H1 (cell line): ENCODE results near the gene NDUFA3. TPM values are rescaled to one million over a fixed set of nuclear protein-coding genes. Genes with fewer than 3 reads are reported as not detected.

Experiments
- CTCF ChIA-PET: fragments of 300-600 bp; sonication (Branson Sonifier 250); formaldehyde crosslinking; loops from one replicate; lab custom pipeline; 2021; ENCODE audit not compliant: partially characterized antibody; lab: Charles Lee
- POLR2A ChIA-PET: fragments of 300-600 bp; sonication (Branson Sonifier 250); formaldehyde crosslinking; loops from one replicate; lab custom pipeline; 2021; ENCODE audit warnings: inconsistent platforms; ENCODE audit not compliant: partially characterized antibody; lab: Charles Lee
- DNase-seq, 2 experiments: peaks; one replicate each; pipeline versions ENCODE4 v3.0.0 to v3.0.0-alpha.2; 2010 to 2022; ENCODE audit warnings: low spot score in 2 of 2, low read depth in 1 of 2, mixed read lengths in 1 of 2
- FAIRE-seq: peaks from 2 replicates; lab custom pipeline; 2011; peaks lifted over from hg19 to GRCh38; lab: Jason Lieb, UNC
- H2AFZ ChIP-seq: 2 replicates; pipeline ENCODE4 v1.8.1; 2012; ENCODE audit warnings: low read length, inconsistent platforms
- H2AK5ac ChIP-seq: 2 replicates; pipeline ENCODE4 v1.6.1; 2013; ENCODE audit warnings: low read depth, low read length
- H2BK120ac ChIP-seq: replicated peaks from 2 replicates; pipeline ENCODE3; 2013; ENCODE audit warnings: low read depth, low read length, inconsistent platforms
- H2BK12ac ChIP-seq: 2 replicates; pipeline ENCODE4 v1.6.1; 2013; ENCODE audit warnings: low read depth, low read length
- H2BK15ac ChIP-seq: 2 replicates; pipeline ENCODE4 v1.6.1; 2013; ENCODE audit warnings: low read length
- H2BK20ac ChIP-seq: 2 replicates; pipeline ENCODE4 v1.6.1; 2013; ENCODE audit warnings: low read length
- H2BK5ac ChIP-seq: 2 replicates; pipeline ENCODE4 v1.6.1; 2013; ENCODE audit warnings: low read depth, low read length
- H3K14ac ChIP-seq: 2 replicates; pipeline ENCODE4 v1.6.1; 2013; ENCODE audit warnings: inconsistent platforms; ENCODE audit not compliant: insufficient read length
- H3K18ac ChIP-seq: 2 replicates; pipeline ENCODE4 v1.6.1; 2013; ENCODE audit warnings: low read length; ENCODE audit errors: extremely low read depth
- H3K23ac ChIP-seq: 2 replicates; pipeline ENCODE4 v1.6.1; 2013; ENCODE audit warnings: inconsistent platforms; ENCODE audit not compliant: insufficient read length
- H3K23me2 ChIP-seq: 2 replicates; pipeline ENCODE4 v1.6.1; 2013; ENCODE audit warnings: low read depth, low read length
- H3K27ac ChIP-seq: 2 replicates; pipeline ENCODE4 v1.6.1; 2011; ENCODE audit warnings: low read depth, low read length, inconsistent platforms
- H3K27me3 ChIP-seq, 4 experiments: replicated peaks in 1 of 4; 1 replicate in 1 of 4; 2 replicates in 3 of 4; pipeline versions ENCODE4 v1.6.1 to v1.8.1; 2011 to 2013; ENCODE audit warnings: low read length in 3 of 4, mild to moderate bottlenecking in 3 of 4, inconsistent platforms in 2 of 4, mixed read lengths in 2 of 4, moderate library complexity in 1 of 4; ENCODE audit not compliant: control insufficient read depth in 3 of 4, insufficient read depth in 3 of 4; ENCODE audit errors: extremely low read depth in 1 of 4
- H3K36me3 ChIP-seq, 4 experiments: 2 replicates each; pipeline versions ENCODE4 v1.6.1 to v1.8.1; 2011 to 2013; ENCODE audit warnings: mild to moderate bottlenecking in 4 of 4, low read length in 3 of 4, moderate library complexity in 2 of 4, control low read depth in 1 of 4, inconsistent platforms in 1 of 4; ENCODE audit not compliant: insufficient read depth in 4 of 4, control insufficient read depth in 2 of 4
- H3K4ac ChIP-seq: replicated peaks from 2 replicates; pipeline ENCODE3; 2013; ENCODE audit warnings: low read length, low read depth, mixed read lengths, inconsistent platforms; ENCODE audit not compliant: insufficient read length
- H3K4me1 ChIP-seq, 4 experiments: replicated peaks in 1 of 4; 1 replicate in 1 of 4; 2 replicates in 3 of 4; pipeline versions ENCODE4 v1.6.1 to v1.8.1; 2011 to 2013; ENCODE audit warnings: low read length in 3 of 4, inconsistent platforms in 2 of 4, mixed read lengths in 1 of 4; ENCODE audit not compliant: insufficient read depth in 4 of 4, control insufficient read depth in 3 of 4
- H3K4me2 ChIP-seq, 2 experiments: 2 replicates each; pipeline versions ENCODE4 v1.6.1 to v1.8.1; 2011 to 2013; ENCODE audit warnings: low read depth in 2 of 2, low read length in 2 of 2, control low read depth in 1 of 2, inconsistent platforms in 1 of 2, mild to moderate bottlenecking in 1 of 2; ENCODE audit not compliant: insufficient read depth in 1 of 2
- H3K4me3 ChIP-seq, 4 experiments: fragments of 200-600, 300-600 bp in 1 of 4; sonication (generic), shearing (Covaris generic), sonication (Bioruptor Twin) in 1 of 4; 2 replicates each; pipeline versions ENCODE4 v1.5.1 to v1.8.1; 2011 to 2016; ENCODE audit warnings: low read length in 4 of 4, low read depth in 3 of 4, control low read depth in 2 of 4, inconsistent platforms in 2 of 4, mild to moderate bottlenecking in 2 of 4, mixed read lengths in 1 of 4, moderate library complexity in 1 of 4; ENCODE audit not compliant: insufficient read depth in 2 of 4; ENCODE audit errors: extremely low read depth in 1 of 4
- H3K56ac ChIP-seq: replicated peaks from 2 replicates; pipeline ENCODE3; 2013; ENCODE audit warnings: low read depth, mild to moderate bottlenecking, mixed read lengths, low read length, inconsistent platforms; ENCODE audit not compliant: insufficient read length
- H3K79me1 ChIP-seq: 2 replicates; pipeline ENCODE4 v1.6.1; 2013; ENCODE audit warnings: low read depth, low read length, control low read depth
- H3K79me2 ChIP-seq, 2 experiments: 2 replicates each; pipeline versions ENCODE4 v1.6.1 to v1.8.1; 2012 to 2013; ENCODE audit warnings: low read length in 2 of 2, mild to moderate bottlenecking in 2 of 2, inconsistent platforms in 1 of 2; ENCODE audit not compliant: insufficient read depth in 2 of 2, control insufficient read depth in 1 of 2
- H3K9ac ChIP-seq, 4 experiments: replicated peaks in 1 of 4; 1 replicate in 1 of 4; 2 replicates in 3 of 4; pipeline versions ENCODE4 v1.6.1 to v1.8.1; 2011 to 2013; ENCODE audit warnings: low read depth in 3 of 4, low read length in 3 of 4, control low read depth in 2 of 4, mild to moderate bottlenecking in 2 of 4, moderate library complexity in 2 of 4, inconsistent platforms in 1 of 4; ENCODE audit errors: extremely low read depth in 1 of 4
- H3K9me3 ChIP-seq, 2 experiments: 2 replicates each; pipeline versions ENCODE4 v1.6.1 to v1.8.1; 2012 to 2013; ENCODE audit warnings: mild to moderate bottlenecking in 2 of 2, moderate library complexity in 2 of 2, control low read depth in 1 of 2, inconsistent platforms in 1 of 2, low read depth in 1 of 2, low read length in 1 of 2, mixed read lengths in 1 of 2; ENCODE audit not compliant: insufficient read depth in 2 of 2
- H4K20me1 ChIP-seq, 2 experiments: replicated peaks in 1 of 2; 2 replicates each; pipeline versions ENCODE3 to v1.8.1; 2011 to 2013; ENCODE audit warnings: inconsistent platforms in 2 of 2, low read length in 2 of 2, mild to moderate bottlenecking in 1 of 2; ENCODE audit not compliant: insufficient read depth in 2 of 2, control insufficient read depth in 1 of 2
- H4K5ac ChIP-seq: 2 replicates; pipeline ENCODE4 v1.6.1; 2013; ENCODE audit warnings: low read length, low read depth, mixed read lengths, inconsistent platforms; ENCODE audit not compliant: insufficient read length
- H4K8ac ChIP-seq: 2 replicates; pipeline ENCODE4 v1.8.0; 2013; ENCODE audit warnings: mild to moderate bottlenecking, moderate library complexity, low read length, inconsistent platforms; ENCODE audit not compliant: insufficient read depth; ENCODE audit errors: extremely low read depth
- H4K91ac ChIP-seq: replicated peaks from 2 replicates; pipeline ENCODE3; 2013; ENCODE audit warnings: low read length, mixed read lengths, inconsistent platforms; ENCODE audit not compliant: insufficient read length
- MAFK ChIP-seq: IDR thresholded peaks from 2 replicates; pipeline ENCODE4 v1.6.1; 2012; ENCODE audit warnings: low read depth, mild to moderate bottlenecking, improper control_type of control experiment, low read length
- POLR2AphosphoS5 ChIP-seq: IDR thresholded peaks from 2 replicates; pipeline ENCODE4 v1.6.1; 2011; ENCODE audit warnings: low read depth, low read length
- SP1 ChIP-seq: IDR thresholded peaks from 2 replicates; pipeline ENCODE4 v1.6.1; 2011; ENCODE audit warnings: low read depth, low read length
- WGBS, 2 experiments: shearing (Covaris generic) in 1 of 2; methylation state at CpG; one replicate each; pipeline versions ENCODE4 v1.1.6 to v1.1.7; 2013 to 2015; ENCODE audit warnings: low lambda C conversion rate in 2 of 2, mixed read lengths in 2 of 2, inconsistent platforms in 1 of 2, low coverage in 1 of 2, missing lambda C conversion rate in 1 of 2; ENCODE audit not compliant: insufficient replicate concordance in 2 of 2, insufficient coverage in 1 of 2, insufficient read length in 1 of 2; ENCODE audit errors: extremely low coverage in 1 of 2, missing lambda C conversion rate in 1 of 2; 5-methylcytosine and 5-hydroxymethylcytosine counted together
- polyA plus RNA-seq, 7 experiments: library from polyadenylated mRNA; depleted of rRNA in 3 of 7; stranded (reverse) in 5 of 7; unstranded in 2 of 7; fragments of >200 nt in 5 of 7; fragments of 200-250 nt in 2 of 7; gene quantifications; 1 replicate in 5 of 7; 2 replicates in 1 of 7; 4 replicates in 1 of 7; pipeline versions ENCODE4 v1.2.1 to v1.2.3, GENCODE V29; 2011 to 2013; ENCODE audit warnings: missing spikeins in 2 of 7, mixed read lengths in 2 of 7
- total RNA-seq: library from RNA; stranded (reverse); fragmentation: NEBNext Ultra II Directional; extraction: Animal tissue kit (Norgen Biotek cat#: 25700); gene quantifications from 2 replicates; pipeline ENCODE4 v1.2.1, GENCODE V29; 2021

NDUFA3 gene
- total and polyA plus RNA-seq, 2 of the 8 experiments (the other 6 are each of a cell fraction or from before 2014, with no cell fraction given) = 175 to 208 TPM

- Histone ChIP-seq H4K20me1 (peaks cover 0 to 7% of the 10 kb centered on the region in 2 experiments), H3K56ac (no peak overlapping the region), H3K36me3 (peaks cover 16 to 65% (median 28%) of the 10 kb centered on the region in 4 experiments), H2BK15ac (no peak overlapping the region), H2AK5ac (no peak overlapping the region), H3K79me1 (no peaks in the 10 kb centered on the region), H3K23me2 (peaks cover 3% of the 10 kb centered on the region; the same call in 1 of the 2 replicates), H4K8ac (no peak overlapping the region), H2BK12ac (no peak overlapping the region), H3K27me3 (no peaks in the 10 kb centered on the region), H3K9ac (no peak overlapping the region), H2AFZ (no peak overlapping the region), H3K4me1 (no peaks in the 10 kb centered on the region), H2BK120ac (no peak overlapping the region), H3K14ac (no peak overlapping the region), H3K4me2 (no peak overlapping the region), H4K5ac (no peak overlapping the region), H2BK5ac (no peak overlapping the region), H2BK20ac (no peak overlapping the region), H3K79me2 (no peaks in the 10 kb centered on the region), H3K9me3 (peaks cover 3 to 10% of the 10 kb centered on the region in 2 experiments; a peak in 3 of 4 replicates), H3K4me3 (no peak overlapping the region), H3K4ac (no peak overlapping the region), H3K23ac (no peak overlapping the region), H4K91ac (no peak overlapping the region), H3K18ac (no peak overlapping the region), H3K27ac (no peak overlapping the region)
- ChIA-PET POLR2A (interaction anchor here (0.6 to 1.6 kb wide), 5 partner anchors 8 to 14 kb away, joined by 3 to 8 read pairs (median 4); partner anchors contain the start of genes CNOT3, PRPF31 and TFPT), CTCF (interaction anchor here (0.6 to 0.9 kb wide), 2 partner anchors 15 to 102 kb away, joined by 3 read pairs; no protein-coding TSS in a partner anchor)
- DNase-seq (no peak), FAIRE-seq (no peak)
- 95% methylated on average over 20 of the region's 20 CpGs; no CpG with 5 or more reads in 1 of the 2 experiments for WGBS, 2 experiments
- TF ChIP-seq POLR2AphosphoS5 (no peak), SP1 (no peak), MAFK (no peak)
These were observed 27.0 kb downstream of the NDUFA3 start for GRCh38 chr19:54129617-54129996.
